ENCODE data around the gene HTR6.

DNA sequence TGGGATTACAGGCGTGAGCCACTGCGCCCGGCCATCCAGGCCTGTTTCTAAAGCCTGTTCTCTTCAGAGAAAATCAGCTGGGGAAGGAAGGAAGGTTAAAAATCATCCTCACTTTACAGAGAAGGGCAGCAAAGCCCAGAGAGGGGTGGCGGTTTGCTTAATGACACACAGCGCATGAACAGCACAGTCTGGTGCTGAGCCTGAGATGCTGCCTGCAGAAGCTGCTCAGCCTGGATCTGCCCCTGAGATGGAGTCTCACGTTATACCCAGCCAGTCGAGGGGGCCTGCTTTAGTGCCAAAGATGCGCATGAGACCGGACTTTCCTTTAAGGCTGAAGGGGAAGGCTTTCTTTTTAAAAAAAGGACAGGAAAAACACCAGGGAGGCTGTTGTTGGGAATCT lies 21.3 kb downstream of the HTR6 start:
- TF ChIP-seq POLR2AphosphoS5 (IDR thresholded peaks at IDR 0.05; ENCODE audit: borderline replicate concordance, low read depth, low read length): no peak
- no peak for TF ChIP-seq EZH2 (IDR thresholded peaks at IDR 0.05)

All from SK-N-MC (cell line).